Measurements from ENCODE around the gene ACTN2.

GRCh38 chr1:236717811-236718210, 31.5 kb downstream of the ACTN2 start:
- TF ChIP-seq POLR2A (IDR thresholded peaks at IDR 0.05) (no peak), CTCF (IDR thresholded peaks at IDR 0.05) (no peak)
